Stimulated activated naive CD8-positive, alpha-beta T cell treated with anti-CD3 and anti-CD28 coated beads, Interleukin-15, amount 100 ng/mL, for 72 hours (primary cell): ENCODE results near the gene IGF1R.

Experiments
- ATAC-seq: fragments of 150-1000 bp; cut with Tn5 transposase; 2 replicates; pipeline ENCODE4 v1.10.0; 2021; ENCODE audit warnings: mild to moderate bottlenecking, moderate library complexity
- DNase-seq, 2 donors: peaks; one replicate each; pipeline ENCODE4 v3.0.0; 2021 to 2022
- H3K27ac Mint-ChIP-seq, 2 donors: one replicate each; pipeline ENCODE4 v1.8.0; 2022; ENCODE audit warnings: mild to moderate bottlenecking in 2 of 2, mixed read lengths in 2 of 2, moderate library complexity in 2 of 2
- H3K27me3 Mint-ChIP-seq: one replicate; pipeline ENCODE4 v1.8.0; 2022; ENCODE audit warnings: mixed read lengths
- H3K4me1 Mint-ChIP-seq: one replicate; pipeline ENCODE4 v1.8.0; 2022; ENCODE audit warnings: mild to moderate bottlenecking, mixed read lengths
- H3K4me3 Mint-ChIP-seq, 2 donors: one replicate each; pipeline ENCODE4 v1.8.0; 2022; ENCODE audit warnings: mild to moderate bottlenecking in 2 of 2, mixed read lengths in 2 of 2, moderate library complexity in 1 of 2
- H3K9me3 Mint-ChIP-seq, 2 donors: one replicate each; pipeline ENCODE4 v1.8.0; 2022; ENCODE audit warnings: mixed read lengths in 2 of 2

Gene IGF1R

GRCh38 chr15:98658831-98659699, 10.7 kb downstream of the IGF1R start:
- H3K9me3 Mint-ChIP-seq, result no peaks in the 10 kb centered on the region
- peak; percentile 81 for ATAC-seq
- H3K4me3 Mint-ChIP-seq, result no peak overlapping the region
- H3K4me1 Mint-ChIP-seq, result peaks cover 41% of the 10 kb centered on the region
- no peaks in the 10 kb centered on the region for H3K27me3 Mint-ChIP-seq
- DNase-seq, result peak; percentile 20 to 30
- H3K27ac Mint-ChIP-seq, result no peak overlapping the region

GRCh38 chr15:98660055-98660454, 11.7 kb downstream of the IGF1R start:
- Mint-ChIP-seq H3K27me3 (no peaks in the 10 kb centered on the region), H3K27ac (peak overlapping the region in 1 of 2 donors; percentile 34), H3K9me3 (no peaks in the 10 kb centered on the region), H3K4me1 (peaks cover 36% of the 10 kb centered on the region), H3K4me3 (no peak overlapping the region)
- ATAC-seq (no peak), DNase-seq (no peak)

- no peaks in the 10 kb centered on the region for H3K27me3 Mint-ChIP-seq
- peak overlapping the region in 1 of 2 donors; percentile 38 for H3K27ac Mint-ChIP-seq
- DNase-seq (no peak), ATAC-seq (no peak)
- H3K4me3 Mint-ChIP-seq, result no peak overlapping the region
- no peaks in the 10 kb centered on the region for H3K9me3 Mint-ChIP-seq
- H3K4me1 Mint-ChIP-seq, result peaks cover 59% of the 10 kb centered on the region
Observed at GRCh38 chr15:98663045-98663444, 14.7 kb downstream of the IGF1R start.

GRCh38 chr15:98663606-98664005, 15.3 kb downstream of the IGF1R start:
- Mint-ChIP-seq H3K9me3 (no peaks in the 10 kb centered on the region), H3K4me3 (no peak overlapping the region), H3K27me3 (no peaks in the 10 kb centered on the region), H3K4me1 (peaks cover 61% of the 10 kb centered on the region), H3K27ac (no peak overlapping the region)
- ATAC-seq, result no peak
- DNase-seq, result no peak

- H3K4me3 Mint-ChIP-seq, result no peak overlapping the region
- no peaks in the 10 kb centered on the region for H3K27me3 Mint-ChIP-seq
- peaks cover 83% of the 10 kb centered on the region for H3K4me1 Mint-ChIP-seq
- no peaks in the 10 kb centered on the region for H3K9me3 Mint-ChIP-seq
- no peak overlapping the region for H3K27ac Mint-ChIP-seq
- ATAC-seq, result no peak
- no peak for DNase-seq
Observed at GRCh38 chr15:98666441-98666840, 18.1 kb downstream of the IGF1R start.

GRCh38 chr15:98666841-98667240, 18.5 kb downstream of the IGF1R start:
- H3K4me1 Mint-ChIP-seq, result peaks cover 87% of the 10 kb centered on the region

GRCh38 chr15:98667521-98668179, 19.3 kb downstream of the IGF1R start:
- H3K9me3 Mint-ChIP-seq, result no peaks in the 10 kb centered on the region
- no peaks in the 10 kb centered on the region for H3K27me3 Mint-ChIP-seq
- H3K27ac Mint-ChIP-seq, result peak overlapping the region; percentile 5 to 17
- DNase-seq (no peak), ATAC-seq (no peak)
- no peak overlapping the region for H3K4me3 Mint-ChIP-seq
- peaks cover 85% of the 10 kb centered on the region for H3K4me1 Mint-ChIP-seq

More at GRCh38 chr15:98666841-98667240, 18.5 kb downstream of the IGF1R start:
- no peak overlapping the region for H3K4me3 Mint-ChIP-seq
- peak overlapping the region in 1 of 2 donors; percentile 75 for H3K27ac Mint-ChIP-seq
- no peaks in the 10 kb centered on the region for H3K27me3 Mint-ChIP-seq
- DNase-seq (no peak), ATAC-seq (no peak)
- H3K9me3 Mint-ChIP-seq, result no peaks in the 10 kb centered on the region

GRCh38 chr15:98668566-98669308, 20.4 kb downstream of the IGF1R start:
- no peaks in the 10 kb centered on the region for H3K27me3 Mint-ChIP-seq
- ATAC-seq (peak; percentile 98), DNase-seq (peak; percentile 53 to 55)
- H3K9me3 Mint-ChIP-seq, result no peaks in the 10 kb centered on the region
- H3K4me1 Mint-ChIP-seq, result peaks cover 84% of the 10 kb centered on the region
- peak overlapping the region; percentile 50 to 84 for H3K27ac Mint-ChIP-seq
- peak overlapping the region; percentile 48 to 50 for H3K4me3 Mint-ChIP-seq

GRCh38 chr15:98669638-98670037, 21.3 kb downstream of the IGF1R start:
- Mint-ChIP-seq H3K4me1 (peaks cover 80% of the 10 kb centered on the region), H3K27me3 (no peaks in the 10 kb centered on the region), H3K9me3 (no peaks in the 10 kb centered on the region), H3K27ac (peak overlapping the region; percentile 28 to 84), H3K4me3 (peak overlapping the region in 1 of 2 donors; percentile 2)
- DNase-seq (no peak), ATAC-seq (no peak)

GRCh38 chr15:98671060-98672008, 23.0 kb downstream of the IGF1R start:
- DNase-seq (no peak), ATAC-seq (no peak)
- peaks cover 65% of the 10 kb centered on the region for H3K4me1 Mint-ChIP-seq
- H3K27me3 Mint-ChIP-seq, result no peaks in the 10 kb centered on the region
- H3K4me3 Mint-ChIP-seq, result no peak overlapping the region
- H3K27ac Mint-ChIP-seq, result peak overlapping the region in 1 of 2 donors; percentile 6
- no peaks in the 10 kb centered on the region for H3K9me3 Mint-ChIP-seq

- H3K4me1 Mint-ChIP-seq, result peaks cover 59% of the 10 kb centered on the region
- no peak for DNase-seq
Observed at GRCh38 chr15:98673133-98673532, 24.8 kb downstream of the IGF1R start.

GRCh38 chr15:98674336-98674735, 26.0 kb downstream of the IGF1R start:
- Mint-ChIP-seq H3K9me3 (no peaks in the 10 kb centered on the region), H3K27me3 (no peaks in the 10 kb centered on the region), H3K4me1 (peaks cover 47% of the 10 kb centered on the region), H3K27ac (no peak overlapping the region), H3K4me3 (no peak overlapping the region)
- ATAC-seq, result no peak
- no peak for DNase-seq

More at GRCh38 chr15:98673133-98673532, 24.8 kb downstream of the IGF1R start:
- no peaks in the 10 kb centered on the region for H3K9me3 Mint-ChIP-seq
- H3K27ac Mint-ChIP-seq, result no peak overlapping the region
- no peak for ATAC-seq
- no peaks in the 10 kb centered on the region for H3K27me3 Mint-ChIP-seq
- no peak overlapping the region for H3K4me3 Mint-ChIP-seq

GRCh38 chr15:98676586-98677270, 28.4 kb downstream of the IGF1R start:
- no peaks in the 10 kb centered on the region for H3K9me3 Mint-ChIP-seq
- H3K4me3 Mint-ChIP-seq, result no peak overlapping the region
- no peak for ATAC-seq
- H3K27ac Mint-ChIP-seq, result no peak overlapping the region
- no peaks in the 10 kb centered on the region for H3K27me3 Mint-ChIP-seq
- DNase-seq, result no peak
- H3K4me1 Mint-ChIP-seq, result peaks cover 34% of the 10 kb centered on the region

GRCh38 chr15:98677345-98678059, 29.2 kb downstream of the IGF1R start:
- Mint-ChIP-seq H3K9me3 (no peaks in the 10 kb centered on the region), H3K27ac (no peak overlapping the region), H3K4me3 (no peak overlapping the region), H3K4me1 (peaks cover 38% of the 10 kb centered on the region), H3K27me3 (no peaks in the 10 kb centered on the region)
- DNase-seq, result no peak
- no peak for ATAC-seq
